GM18861 (cell line): ENCODE measurements around the gene ZNF682.
"Not testable (repeated sequence)": the region's sequence is repeated elsewhere in the genome, so short reads cannot be mapped to it uniquely, and the experiment has no call there.

ENCODE experiments used
- ATAC-seq: cut with Tn5 transposase; IDR thresholded peaks from one replicate; pipeline ENCODE4 v1.9.1; 2021; ENCODE audit not compliant: unreplicated experiment

ZNF682 gene

DNA sequence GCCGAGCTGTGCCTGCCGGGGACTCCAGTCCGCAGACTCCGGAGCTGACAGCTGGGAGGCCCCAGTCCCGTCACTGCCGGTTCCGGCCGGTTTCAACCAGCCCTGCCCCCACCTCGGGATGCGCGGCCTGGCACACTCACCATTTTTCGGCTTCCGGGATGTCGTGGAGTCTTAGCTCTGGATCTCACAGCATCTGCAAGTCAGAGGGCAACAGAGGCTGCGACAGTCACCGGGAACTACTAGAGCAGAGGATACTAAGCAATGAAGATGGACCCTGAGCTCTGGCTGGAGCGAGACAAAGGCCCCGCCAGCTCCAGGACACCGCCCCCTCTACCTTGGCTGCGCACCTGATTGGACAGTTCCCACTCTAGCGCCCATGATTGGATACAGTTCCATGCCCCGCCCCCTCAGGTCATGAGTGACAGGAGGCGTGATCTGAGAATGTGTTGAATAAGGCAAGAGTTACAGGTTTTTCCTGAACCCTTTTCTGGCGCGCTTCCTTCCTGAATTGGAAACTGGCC is at the start of gene ZNF682:
TSS of gene ZNF682 (minus strand) at position 303 of the 521 bp plus-strand sequence. CDS start at position 143, 160 bp downstream.
- ATAC-seq: peak; percentile 95

- ATAC-seq: not testable (repeated sequence)
These were observed 43.6 kb upstream of the ZNF682 start for GRCh38 chr19:20082876-20083275.

GRCh38 chr19:20082232-20082833 is 43.0 kb upstream of the ZNF682 start:
- not testable (repeated sequence) for ATAC-seq

DNA sequence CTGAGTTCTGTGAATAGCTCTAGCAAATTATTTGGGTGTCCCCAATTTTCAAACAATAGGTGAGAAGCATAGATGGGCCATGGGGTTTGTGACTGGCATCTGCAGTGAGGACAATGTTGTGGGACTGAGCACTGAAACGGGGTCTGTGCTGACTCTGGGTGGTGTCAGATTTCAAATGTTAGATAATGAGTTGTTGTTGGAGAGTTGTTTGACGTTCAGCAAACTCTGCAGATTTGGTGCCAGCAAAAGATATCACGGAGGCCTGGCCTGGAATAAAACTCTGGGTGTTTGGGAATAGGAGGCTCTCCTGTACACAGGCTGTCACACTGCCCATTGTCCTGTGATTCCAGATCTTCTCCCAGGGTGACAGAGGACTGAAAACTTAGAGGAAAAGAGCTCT is 41.4 kb upstream of the ZNF682 start:
- ATAC-seq: no peak

- no peak for ATAC-seq
These were observed 40.2 kb upstream of the ZNF682 start for GRCh38 chr19:20079476-20079875.

- ATAC-seq: no peak
These were observed 39.3 kb upstream of the ZNF682 start for GRCh38 chr19:20078581-20079031.

GRCh38 chr19:20077791-20078463 is 38.6 kb upstream of the ZNF682 start, which contains the start of gene ZNF90:
Gene ZNF90, plus strand, starts transcription at chr19:20078000. Its CDS starts 133 bp downstream, at chr19:20078133.
- ATAC-seq: peak; percentile 84

- no peak for ATAC-seq
These were observed 33.6 kb upstream of the ZNF682 start for GRCh38 chr19:20072936-20073335.

DNA sequence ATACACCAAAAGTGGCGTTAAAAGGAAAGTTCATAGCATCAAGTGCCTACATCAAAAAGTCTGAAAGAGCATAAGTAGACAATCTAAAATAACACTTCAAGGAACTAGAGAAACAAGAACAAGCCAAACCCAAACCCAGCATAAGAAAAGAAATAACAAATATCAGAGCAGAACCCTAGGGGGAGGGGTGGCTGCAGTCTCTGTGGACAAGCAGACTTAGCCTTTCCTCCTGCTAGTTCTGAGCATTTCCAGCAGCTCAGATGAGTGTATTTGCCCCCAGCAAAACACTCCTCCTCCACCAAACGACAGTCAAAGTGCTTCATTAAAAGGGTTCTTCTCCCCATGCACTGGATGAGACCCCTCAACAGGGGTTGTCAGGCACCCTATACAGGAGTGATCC is 31.4 kb upstream of the ZNF682 start:
- ATAC-seq: no peak

- ATAC-seq: not testable (repeated sequence)
These were observed 29.3 kb upstream of the ZNF682 start for GRCh38 chr19:20068559-20068958.

GRCh38 chr19:20067943-20068342 is 28.6 kb upstream of the ZNF682 start:
- no peak for ATAC-seq

GRCh38 chr19:20066861-20067260 is 27.6 kb upstream of the ZNF682 start:
- no peak for ATAC-seq

GRCh38 chr19:20060282-20060681 is 21.0 kb upstream of the ZNF682 start:
- no peak for ATAC-seq

DNA sequence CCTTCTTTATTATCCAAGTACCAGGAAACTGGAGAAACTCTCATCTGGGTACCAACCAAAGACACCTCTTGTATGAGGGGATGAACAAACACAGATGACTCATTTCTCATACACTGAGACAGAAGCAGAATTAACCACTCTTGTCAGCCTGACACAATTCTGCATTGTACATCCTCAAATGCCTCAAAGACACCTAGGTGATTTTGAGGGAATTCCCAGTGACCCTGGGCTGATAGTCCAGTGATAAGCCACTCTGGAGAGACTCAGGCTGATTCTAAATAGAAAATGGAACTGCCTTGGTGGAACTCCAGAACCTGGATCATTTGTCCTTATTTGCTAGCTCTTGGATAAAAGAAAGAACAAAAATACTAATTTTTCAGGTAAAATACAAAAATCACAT is 19.4 kb upstream of the ZNF682 start:
- not testable (repeated sequence) for ATAC-seq

DNA sequence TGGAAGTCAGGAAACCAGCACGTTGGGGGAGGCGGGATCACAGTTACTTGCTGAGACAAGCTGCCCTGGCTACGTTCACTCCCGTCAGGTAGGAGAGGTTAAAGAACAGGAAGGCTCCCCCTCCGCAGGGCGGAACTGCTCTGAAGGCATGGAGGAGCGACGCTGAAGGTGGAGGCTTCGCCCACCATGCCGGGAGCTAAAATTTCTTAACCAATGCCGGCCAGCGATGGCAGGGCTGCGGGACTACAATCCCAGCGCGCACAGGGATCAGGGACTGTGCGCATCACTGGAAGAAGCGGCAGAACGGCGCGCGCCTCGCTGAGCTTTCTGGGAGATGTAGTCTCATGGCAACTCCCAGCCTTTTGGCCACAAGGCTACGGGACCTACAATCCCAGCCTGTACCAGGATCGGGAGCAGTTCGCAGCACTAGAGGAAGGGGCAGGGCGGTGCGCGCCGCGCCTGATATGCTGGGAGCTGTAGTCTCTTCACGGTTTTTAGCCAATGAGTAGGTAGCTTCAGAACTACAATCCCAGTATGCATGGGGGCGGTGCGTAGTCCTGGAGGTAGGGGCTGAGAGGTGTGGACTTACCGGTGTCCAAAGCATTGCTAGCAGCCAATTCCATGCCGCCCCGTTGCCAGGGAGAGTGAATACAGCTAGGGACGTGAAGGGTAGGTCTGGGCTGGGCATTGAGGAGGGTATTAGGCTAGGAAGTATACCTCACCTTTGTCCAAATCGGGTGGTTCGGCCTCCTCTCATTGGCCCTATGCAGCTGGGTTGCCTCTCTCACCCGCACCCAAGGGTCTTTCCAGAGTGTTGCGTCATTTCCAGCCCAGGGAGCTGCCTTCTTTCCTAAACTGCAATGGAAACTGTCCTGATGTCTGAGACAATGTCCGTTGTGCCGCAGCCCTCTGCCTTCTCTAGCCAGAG is 12.8 kb upstream of the ZNF682 start:
- ATAC-seq: peak; percentile 92

DNA sequence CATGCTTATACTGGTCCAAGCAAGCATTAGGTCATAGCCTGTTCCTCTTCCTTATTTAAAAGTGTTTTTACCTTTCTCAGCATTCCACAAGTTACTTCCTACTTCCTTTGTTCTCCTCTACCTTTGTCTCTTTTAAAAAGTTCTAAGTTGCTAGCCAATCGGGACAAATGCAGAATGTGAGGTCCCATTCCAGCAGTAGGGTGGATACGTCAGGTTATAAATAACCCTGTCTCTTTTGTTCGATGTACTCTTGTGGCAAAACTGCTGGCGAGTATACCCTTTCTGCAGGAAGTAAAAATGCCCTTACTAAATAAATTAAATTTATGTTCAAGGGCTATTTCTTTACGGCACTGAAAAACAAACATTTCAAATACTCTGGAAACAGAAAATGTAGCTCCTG is 6.4 kb upstream of the ZNF682 start:
- ATAC-seq: not testable (repeated sequence)

- ATAC-seq: no peak
These were observed 5.4 kb upstream of the ZNF682 start for GRCh38 chr19:20044663-20045062.

DNA sequence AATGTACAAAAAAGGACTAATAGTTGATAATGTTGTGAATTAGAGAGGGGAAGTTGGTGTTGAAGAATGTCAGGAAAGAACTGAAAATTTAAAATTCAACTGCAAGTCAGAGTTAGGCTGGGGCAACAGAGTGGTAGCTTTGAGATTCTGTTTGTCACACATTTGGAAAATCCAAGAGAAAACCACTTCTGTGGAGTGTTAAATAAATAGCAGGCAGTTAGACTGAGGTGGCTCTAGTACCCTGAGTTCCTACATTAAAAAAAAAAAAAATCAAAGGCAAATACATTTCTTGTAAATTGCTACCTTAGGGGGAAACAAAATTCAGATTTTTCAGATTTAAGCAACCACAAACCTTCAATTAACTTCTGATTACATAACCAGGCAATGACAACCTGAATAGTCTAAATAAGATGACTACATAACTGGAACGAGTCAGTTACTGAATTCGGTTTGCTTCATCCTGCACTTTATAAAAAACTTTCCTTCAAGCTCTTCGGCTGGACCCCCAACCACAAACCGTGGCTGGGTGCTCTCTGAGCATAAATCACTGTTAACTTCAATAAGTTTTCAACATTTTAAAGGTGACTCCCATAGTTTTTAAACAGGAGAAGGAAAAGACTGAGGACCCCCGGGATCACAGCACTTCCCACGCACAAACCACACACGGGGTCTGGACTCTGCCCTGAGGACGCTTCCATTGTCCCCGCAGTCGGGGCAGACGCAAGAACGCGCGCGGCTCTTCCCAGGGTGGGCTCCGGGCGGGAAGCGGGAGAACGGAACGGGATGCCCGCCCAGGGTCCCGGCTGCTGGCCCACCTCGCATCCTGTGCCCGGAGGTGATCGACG is 725 bp downstream of the ZNF682 start:
- ATAC-seq: no peak

DNA sequence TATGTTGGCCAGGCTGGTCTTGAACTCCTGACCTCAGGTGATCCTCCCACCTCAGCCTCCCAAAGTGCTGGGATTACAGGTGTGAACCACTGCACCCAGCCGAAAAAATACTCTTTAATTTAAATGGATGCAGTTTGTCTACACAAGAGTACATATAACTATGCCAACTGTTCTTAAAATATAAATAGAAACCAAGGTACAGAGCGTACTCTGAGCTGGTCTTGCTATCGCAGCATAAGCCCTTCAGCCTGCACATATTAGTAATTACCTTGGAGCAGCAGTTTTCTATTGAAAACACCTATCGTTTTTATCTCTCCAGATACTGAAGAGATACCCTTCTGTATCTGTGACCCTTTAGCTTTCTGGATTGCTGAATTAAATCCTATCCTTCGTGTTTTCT is 3.4 kb downstream of the ZNF682 start:
- no peak for ATAC-seq

DNA sequence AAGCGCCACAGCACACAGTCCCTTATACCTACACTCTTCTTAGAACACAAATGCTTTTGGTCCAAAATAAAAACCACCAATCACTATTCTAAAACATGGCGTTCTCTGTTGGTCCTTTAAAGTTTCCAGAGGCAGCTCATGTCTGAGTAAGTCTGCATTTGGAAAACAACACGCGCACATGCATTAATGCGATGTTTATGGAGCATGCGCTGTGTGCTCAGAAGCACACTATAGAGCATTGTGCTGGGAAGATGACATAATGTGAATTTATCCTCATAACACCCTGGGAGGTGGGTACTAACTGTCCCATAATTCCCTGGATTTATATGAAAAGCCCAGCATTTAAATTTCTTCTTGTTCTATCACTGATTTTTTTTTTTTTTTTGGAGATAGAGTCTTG is 10.7 kb downstream of the ZNF682 start:
- ATAC-seq: no peak
